ENCODE results near the gene DNM3.
"Not testable (repeated sequence)": the region's sequence is repeated elsewhere in the genome, so short reads cannot be mapped to it uniquely, and the experiment has no call there.

The DNM3 gene

DNA sequence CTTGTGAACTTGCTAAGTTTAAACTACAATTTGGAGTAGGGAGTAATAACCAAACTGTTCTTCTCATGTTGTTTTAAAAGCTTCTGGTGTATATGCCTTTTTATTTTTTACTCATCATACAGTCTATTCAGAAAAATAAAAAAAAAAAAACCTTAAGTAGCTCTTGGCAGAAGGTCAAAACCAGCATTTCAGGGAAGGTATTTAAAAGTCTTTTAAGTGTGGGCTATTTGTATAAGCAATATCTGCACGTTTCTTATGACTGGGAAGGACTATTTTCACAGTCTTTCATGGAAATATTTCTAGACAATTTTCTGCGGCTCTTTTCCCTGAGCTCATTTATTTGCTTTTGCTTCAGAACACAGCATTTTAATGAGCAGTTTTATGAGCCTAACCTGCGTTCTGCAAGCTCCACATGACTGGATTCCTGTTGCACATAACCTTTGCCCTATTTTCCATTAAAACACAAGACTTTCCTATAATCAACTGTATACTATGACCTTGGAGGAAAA is 518.2 kb downstream of the DNM3 start:
- no peak for DNase-seq (ENCODE audit: low read depth in 2 of 2)

DNA sequence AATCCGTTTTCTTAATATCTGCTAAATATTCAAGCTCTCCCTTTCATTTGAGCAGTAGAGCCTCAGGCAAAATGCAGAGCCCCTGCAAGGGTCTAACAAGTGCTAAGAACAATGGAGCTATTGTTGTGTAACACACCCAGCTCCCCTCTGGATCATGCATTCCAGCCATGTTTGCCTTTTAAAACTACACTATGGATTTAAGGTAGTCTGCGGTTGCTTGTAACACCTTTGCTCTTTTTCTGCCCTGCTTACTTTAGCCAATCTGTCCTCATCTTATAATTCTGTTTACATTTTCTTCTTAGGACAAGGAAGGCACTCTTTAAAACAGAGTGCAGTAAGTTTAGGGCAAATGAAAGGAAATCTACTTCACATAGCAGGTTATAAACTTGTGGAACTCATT is 519.2 kb downstream of the DNM3 start:
- no peak for DNase-seq (ENCODE audit: low read depth in 2 of 2)

DNA sequence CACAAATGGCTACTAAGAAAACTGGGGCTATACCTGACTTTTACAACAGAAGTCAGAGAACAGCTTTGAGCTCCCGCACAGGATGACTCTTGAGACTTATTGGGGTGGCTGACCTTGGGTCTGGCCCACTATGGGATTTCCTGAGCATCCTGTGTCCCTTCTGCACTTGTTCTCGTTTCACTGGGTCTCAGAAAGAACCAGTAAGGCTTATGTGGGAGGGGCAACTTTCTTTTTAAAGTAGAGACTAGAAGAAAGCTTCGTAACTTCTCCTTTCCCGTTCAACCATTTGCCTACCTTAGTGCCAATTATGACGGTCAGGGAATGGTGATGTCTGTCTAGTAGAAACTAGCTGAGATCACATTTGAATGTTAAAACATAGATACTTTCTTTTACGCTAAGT is 519.7 kb downstream of the DNM3 start:
- DNase-seq (ENCODE audit: low read depth in 2 of 2), result no peak

DNA sequence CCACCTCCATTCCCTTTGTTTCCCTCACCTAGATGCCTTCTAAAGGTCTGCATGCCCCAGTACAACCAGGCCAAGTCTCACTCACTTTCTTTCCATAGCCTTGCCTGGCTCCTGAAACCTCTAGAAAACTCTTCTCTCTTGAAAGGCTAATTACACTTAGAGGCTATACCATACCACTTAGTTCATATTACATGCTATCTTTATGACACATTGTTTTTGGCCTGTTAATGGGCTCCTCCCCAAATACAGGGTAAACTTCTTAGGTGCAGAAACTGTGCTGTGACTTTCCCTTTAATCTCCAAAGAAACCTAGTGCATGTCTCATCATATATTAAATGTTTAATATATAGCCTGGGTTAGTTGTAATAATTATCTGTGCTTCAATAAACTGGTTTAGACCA is 522.6 kb downstream of the DNM3 start:
- DNase-seq (ENCODE audit: low read depth in 2 of 2), result no peak

DNA sequence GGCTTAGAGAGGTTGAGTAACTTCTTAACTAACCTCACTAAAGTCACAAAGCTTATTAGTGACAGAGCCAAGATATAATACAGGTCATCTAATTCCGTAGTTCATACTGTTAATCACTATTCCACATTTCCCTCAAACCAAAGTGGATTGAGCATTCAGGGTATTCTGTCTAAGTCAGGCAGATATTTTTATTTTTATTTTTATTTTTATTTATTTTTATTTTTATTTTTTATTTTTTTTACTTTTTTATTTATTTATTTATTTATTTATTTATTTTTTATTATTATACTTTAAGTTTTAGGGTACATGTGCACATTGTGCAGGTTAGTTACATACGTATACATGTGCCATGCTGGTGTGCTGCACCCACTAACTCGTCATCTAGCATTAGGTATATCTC is 530.3 kb downstream of the DNM3 start:
- not testable (repeated sequence) for DNase-seq (ENCODE audit: low read depth in 2 of 2)

DNA sequence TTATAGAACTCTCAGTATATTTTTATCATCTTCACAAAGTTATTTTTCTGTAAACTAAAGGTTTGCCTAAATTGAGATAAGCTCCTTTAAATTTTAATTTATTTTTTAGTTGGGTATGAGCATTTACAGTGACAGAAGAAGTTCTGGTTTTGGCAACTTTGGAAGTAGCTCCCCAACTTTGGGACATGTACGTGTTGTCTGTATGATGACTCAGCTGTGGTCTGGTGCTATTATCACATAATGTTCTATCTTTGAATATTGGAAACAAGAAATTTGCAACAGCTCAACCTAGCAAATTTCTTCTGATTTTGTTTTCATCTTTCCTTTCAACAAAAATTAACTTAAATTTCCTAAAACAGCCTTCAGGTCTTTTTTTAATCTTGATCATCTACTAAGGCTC is 532.6 kb downstream of the DNM3 start:
- DNase-seq (ENCODE audit: low read depth in 2 of 2), result no peak

DNA sequence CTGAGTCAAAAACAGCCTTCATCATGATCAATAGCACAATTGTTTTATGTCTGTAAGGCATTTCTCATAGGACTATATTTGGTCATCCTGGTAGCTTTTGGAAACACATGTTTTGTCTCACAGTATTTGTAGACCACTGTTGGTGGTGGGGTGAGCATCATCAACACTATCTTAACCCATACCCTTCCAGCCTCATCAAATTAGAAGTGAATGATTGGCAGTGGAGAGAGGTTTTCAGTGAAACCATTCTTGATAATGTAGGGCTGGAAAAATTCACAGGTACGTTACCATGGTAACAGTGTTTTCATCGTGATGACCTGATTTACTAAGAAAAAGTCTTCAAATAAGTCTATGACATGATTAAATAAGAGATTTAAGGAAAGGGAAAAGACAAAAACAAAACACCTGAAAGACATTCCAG is 533.9 kb downstream of the DNM3 start:
- no peak for DNase-seq (ENCODE audit: low read depth in 2 of 2)

DNA sequence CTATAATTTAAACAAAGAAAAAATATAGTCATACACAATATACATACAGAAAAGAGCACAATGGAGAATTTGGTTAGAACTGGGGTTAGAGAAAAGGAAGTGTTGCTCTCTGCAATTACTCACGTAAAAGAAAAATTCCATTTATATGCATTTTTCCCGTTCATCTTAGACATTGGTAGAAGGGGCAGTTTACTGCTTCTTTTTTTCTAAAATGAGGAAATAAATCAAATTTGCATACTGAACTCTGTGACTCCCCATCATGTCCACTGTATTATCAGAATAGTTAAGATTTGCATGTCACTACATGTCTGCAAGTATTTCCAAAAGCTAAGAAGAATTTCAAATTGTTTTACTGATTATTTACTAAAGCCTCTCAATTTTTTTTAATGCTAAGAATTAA is 535.1 kb downstream of the DNM3 start:
- DNase-seq (ENCODE audit: low read depth in 2 of 2), result no peak

DNA sequence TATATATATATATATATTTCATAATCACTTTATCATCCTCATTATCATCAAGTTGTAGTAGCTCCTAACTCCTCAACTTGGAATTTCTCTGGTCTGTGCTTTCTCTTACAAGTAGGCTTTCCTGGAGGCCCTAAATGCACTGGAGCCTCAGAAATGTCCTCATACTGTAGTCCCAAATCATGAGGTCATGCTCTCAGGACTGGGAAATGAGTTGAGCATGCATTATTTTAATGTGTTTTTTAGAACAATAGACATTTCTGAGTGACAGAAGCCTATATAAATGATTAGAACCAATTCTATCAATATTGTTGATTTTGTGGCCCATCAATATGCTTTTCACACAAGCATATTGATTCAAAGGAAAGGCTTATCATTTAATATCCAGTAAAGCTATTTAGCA is 536.3 kb downstream of the DNM3 start:
- DNase-seq (ENCODE audit: low read depth in 2 of 2), result no peak

DNA sequence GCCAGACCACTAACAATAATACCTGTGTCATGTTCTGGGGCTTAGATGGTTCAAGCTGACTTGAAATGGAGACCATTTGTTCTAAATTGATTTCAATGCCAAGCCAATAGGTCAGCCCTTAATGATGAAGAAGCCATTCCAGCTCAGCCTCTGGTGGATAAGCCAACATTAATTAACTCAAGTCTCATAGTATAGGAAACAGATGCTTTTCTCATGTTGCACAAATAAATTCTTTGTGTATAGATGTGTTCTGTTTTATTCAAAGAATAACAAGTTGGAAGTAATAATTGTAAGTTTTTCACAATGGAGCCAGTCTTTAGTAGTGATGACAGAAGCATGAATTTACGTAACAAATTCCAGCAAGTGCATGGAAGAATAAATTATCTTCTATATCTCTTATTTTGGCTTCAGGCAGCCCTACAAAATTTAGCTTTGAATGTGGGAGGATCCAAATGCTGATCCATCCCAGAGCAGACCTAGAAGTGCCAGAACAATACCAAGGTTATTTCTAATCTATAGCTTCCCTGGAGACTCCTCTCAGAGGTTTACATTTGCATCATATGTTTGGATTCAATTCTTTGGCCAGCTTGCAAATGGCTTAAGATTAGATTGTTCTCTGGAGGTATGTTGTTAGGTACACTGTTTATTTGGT is 536.9 kb downstream of the DNM3 start:
- no peak for DNase-seq (ENCODE audit: low read depth in 2 of 2)

DNA sequence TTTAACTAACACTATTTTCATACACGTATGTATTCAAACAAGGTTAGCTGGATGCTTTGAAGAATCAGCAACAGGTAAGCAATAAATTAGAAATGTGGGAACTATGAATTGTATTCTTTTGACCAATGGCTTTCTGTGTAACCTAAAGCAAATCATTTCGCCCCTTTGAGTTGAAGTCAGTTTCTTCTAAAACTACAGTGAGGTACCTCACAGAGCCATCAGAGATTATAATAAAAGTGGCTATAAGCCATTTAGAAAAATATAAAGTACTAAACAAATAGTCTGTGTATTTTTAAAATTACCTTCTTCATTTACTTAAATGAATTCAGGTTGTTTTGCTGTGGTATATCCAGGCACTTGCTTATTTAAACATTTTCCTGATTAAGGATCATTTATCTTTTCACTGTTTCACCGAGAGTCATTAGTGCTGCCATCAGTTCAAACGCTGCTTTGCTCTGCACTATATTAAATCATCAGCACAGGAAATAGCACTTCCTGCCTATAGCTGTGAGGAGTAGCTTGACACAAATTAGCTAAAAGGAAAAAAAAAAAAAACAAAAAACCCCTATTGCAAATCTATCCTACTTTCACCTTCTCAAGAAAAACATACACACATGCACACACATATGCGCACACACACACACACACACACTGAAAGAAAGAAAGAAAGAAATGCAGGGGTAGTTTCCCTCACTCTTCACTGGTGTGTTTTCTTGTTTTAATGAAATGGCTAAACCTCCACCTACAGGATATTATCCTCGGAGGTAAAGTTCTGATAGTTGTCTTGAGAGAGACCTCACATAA is 539.3 kb downstream of the DNM3 start:
- no peak for DNase-seq (ENCODE audit: low read depth in 2 of 2)

DNA sequence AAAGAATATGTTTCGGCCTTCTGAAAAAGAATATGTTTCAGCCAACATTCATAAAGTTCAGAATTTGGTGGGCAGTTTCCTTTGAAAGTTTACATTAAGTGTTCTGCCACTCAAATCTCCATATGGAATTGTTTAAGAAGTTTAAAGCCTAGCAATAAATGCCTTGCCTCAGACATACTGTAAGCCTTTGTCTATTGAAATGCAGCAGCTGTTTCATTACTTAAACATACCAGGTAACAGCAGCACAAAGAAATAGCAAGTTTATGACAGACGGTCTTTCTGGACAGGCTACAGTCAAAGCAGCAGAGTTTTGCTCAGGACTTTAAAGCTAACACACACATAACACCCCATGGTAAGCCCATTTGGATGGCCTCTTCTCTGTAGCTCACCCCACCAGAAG is 540.6 kb downstream of the DNM3 start:
- no peak for DNase-seq (ENCODE audit: low read depth in 2 of 2)

DNA sequence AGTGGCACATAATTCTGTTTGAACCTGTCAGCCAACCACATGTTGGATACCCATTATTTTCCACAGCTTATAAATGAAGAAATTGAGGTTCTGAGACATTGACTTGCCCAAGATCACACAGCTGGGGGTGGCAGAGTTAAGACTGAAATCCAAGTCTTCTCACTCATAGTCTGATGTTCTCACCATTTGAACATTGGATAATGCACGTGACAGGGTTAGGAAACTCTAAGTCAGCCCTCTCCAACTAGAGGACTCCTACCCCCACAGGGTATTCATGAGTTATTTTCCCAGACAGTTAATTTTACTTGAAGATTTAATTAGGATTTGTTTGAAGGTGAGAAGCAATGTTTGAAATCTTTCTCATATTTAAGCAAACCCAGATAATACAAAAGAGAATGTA is 541.1 kb downstream of the DNM3 start:
- DNase-seq (ENCODE audit: low read depth in 2 of 2), result no peak

DNA sequence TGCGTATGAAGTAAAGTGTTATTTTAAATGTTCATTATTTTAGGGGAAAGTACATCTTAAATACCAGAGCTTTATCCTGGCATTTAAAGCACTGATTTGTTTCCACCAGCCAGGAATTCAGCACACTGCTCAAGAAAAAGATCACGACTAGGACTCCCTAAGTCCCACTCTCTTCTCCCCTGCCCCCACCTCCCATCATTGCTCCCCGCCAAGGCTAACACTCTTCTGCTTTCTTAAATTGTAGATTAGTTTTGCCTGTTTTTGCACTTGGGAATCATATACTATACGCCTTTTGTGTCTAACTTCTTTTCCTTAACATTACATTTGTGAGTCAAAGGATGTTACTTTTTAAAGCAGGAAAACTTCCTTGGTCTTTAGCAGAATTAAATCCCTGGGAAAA is 541.7 kb downstream of the DNM3 start:
- DNase-seq (ENCODE audit: low read depth in 2 of 2), result no peak

DNA sequence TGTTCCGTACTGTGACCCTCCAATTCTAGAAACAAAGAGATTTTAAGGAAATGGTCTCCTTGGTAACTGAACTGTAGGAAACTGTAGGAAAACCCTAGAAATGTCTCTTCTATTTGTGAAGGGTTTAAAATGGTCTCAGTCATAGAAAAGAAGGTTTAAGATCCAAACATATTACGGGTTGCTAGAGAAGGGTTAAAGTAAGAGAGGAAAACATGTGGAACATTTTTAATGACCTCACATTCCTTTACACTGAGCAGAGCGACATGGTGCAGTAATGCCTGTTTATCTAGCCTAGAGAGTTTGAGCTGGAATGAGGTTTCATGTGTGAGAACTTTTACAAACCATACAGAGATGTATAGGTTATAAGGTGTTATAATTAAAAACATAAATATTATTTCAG is 542.2 kb downstream of the DNM3 start:
- no peak for DNase-seq (ENCODE audit: low read depth in 2 of 2)

DNA sequence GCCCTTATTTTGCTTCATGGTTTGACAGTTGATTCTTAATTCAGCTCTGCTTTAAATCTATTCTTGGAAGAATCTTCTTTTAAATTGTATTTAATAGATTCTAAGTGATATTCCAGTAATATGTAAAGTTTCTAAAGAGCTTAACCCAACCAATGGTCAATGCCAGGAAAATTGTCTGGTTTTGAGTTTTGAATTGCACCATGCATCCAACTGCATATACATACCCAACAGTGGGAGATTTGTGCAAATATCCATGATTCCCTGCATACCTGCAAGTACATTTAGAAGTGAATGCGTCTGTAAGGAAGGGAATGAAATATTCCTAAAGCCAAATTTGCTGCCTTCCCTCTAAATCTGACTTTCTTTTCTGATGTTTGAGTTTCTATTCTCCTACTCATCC is 543.4 kb downstream of the DNM3 start:
- DNase-seq (ENCODE audit: low read depth in 2 of 2), result no peak

DNA sequence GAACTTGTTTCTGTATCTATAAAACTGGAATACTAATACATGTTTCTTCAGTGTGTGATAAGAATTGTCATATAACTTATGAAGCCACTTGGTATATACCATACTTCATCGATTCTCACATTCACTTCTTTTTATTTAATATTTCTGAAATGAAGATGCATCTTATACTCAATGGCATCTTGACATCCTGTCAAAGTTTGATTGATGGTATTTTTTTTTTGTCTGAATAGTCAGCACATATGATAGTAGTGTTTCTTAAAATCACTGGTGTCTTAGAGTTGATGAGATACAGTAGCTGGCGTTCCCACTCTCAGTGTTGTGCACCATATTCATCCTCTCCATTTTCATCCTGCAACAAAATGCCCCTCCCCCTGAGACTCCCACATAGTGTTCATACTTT is 544.7 kb downstream of the DNM3 start:
- DNase-seq (ENCODE audit: low read depth in 2 of 2), result no peak

DNA sequence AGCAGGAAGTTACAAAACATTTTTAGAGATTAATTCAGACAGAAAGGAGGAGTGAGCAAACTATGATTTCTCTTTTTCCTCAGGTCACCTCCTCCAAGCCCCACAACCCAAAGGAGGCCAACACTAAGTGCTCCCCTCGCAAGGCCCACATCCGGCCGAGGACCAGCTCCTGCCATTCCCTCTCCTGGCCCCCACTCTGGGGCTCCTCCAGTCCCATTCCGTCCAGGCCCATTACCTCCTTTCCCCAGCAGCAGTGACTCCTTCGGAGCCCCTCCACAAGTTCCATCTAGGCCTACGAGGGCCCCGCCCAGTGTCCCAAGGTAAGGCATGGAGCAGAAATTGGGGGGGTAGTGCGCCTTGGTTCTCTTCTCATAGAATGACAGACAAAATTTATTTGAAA is 547.2 kb downstream of the DNM3 start:
- no peak for DNase-seq (ENCODE audit: low read depth in 2 of 2)

DNA sequence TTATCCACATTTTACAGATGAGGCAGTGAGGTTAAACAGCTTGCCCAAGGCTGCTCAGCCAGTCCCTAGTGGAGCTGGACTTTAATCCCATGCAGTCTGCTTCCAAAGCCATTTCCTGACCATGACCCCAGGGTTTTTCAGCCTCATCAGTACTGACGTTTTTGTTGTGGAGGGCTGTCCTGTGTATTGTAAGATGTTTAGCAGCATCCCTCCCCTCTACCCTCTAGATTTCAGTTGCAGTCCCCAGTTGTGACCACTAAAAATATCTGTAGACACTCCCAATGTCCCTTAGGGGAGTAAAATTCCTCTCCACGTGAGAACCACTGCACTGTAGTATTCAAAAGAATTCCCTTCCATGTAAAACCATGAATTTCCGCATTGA is 549.0 kb downstream of the DNM3 start:
- DNase-seq (ENCODE audit: low read depth in 2 of 2), result no peak

DNA sequence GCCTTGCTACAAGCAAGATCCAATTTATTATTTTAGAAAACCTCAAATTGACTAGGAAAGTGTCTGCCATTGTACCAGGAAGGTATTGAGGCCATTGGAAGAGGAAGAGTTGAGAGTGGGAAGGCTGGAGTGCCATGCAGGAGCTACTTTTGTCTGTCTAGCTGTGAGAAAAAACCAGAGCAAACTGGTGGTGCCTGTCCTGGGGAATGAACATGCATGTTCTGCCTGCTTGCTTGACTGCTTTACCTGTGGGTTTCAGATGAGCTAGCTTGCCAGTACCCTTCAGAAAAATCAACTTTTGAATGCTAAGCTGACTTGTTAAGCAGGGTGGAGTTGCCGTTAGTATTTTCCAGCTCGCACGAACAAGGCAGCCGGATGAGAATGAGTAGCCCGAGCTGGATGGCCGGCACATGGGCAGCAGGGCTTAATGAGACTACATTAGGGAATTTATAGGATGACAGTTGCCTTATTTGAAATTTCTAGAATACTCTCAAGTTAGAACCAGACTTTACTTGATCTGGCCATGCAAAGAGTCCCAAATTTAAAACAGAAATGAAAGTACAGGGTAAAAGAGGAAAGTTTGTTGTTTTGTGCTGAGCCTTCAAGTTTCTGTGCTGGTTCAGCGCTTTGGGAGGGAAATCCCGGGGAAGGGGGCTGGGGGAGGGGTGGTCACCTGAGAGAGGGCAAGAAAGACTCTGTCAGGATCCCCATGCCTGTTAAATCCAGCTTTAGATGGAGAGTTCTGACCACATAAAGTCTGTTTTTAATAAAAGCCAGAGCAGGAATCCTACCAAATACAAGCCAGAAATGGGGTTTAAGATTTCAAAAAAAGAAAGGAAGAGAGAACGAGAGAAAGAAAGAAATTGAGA is 549.6 kb downstream of the DNM3 start:
- DNase-seq (ENCODE audit: low read depth in 2 of 2), result no peak

DNA sequence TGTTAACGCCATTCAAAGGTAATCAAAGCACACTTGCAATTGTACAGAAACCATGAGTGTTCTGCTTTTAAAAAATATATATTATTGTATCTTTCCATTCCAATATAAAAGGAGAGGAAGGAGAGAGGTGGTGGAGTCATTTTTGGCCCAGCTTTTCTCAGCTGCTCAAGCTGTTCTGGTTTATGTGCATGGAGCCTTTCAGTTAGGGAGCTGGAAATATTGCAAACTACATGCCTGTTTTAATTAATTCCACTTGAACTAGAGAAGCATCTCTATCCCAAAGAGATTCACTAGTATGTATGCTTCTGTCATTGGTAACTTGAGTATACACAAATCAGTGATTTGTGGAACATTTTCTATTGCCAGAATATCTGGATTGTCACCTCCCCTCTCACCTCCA is 550.7 kb downstream of the DNM3 start:
- DNase-seq (ENCODE audit: low read depth in 2 of 2), result no peak

DNA sequence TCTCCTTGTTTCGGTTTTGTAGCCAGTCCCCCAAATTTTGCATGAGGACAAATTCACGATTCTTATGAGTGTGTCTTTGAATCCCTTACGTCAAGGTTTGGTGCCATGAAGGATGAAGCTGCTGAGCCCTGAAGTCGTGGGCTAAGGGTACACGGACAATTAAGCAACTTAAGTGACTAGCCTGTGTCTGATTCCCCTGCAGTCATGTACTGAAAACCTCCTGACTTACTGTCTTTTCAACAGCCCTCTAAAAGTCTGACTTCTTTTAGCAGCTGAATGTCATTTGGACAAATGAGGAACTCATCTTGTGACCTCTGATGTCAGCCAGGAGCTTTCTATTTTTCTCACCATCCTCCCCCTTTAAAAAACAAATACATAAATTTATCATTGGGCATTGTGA is 552.1 kb downstream of the DNM3 start:
- DNase-seq (ENCODE audit: low read depth in 2 of 2), result no peak

All from stimulated activated CD8-positive, alpha-beta memory T cell treated with anti-CD3 and anti-CD28 coated beads, Interleukin-15, amount 100 ng/mL, for 4 hours (primary cell).